Measurements from ENCODE around the gene TNC.

TNC gene

GRCh38 chr9:115042781-115043509 is 75.0 kb downstream of the TNC start:
- DNase-seq: no peak

- DNase-seq: no peak
Measured at GRCh38 chr9:115039516-115040120, 78.3 kb downstream of the TNC start.

- DNase-seq: no peak
Measured at GRCh38 chr9:115038178-115038577, 79.8 kb downstream of the TNC start.

- DNase-seq: no peak
Measured at GRCh38 chr9:115036691-115037090, 81.3 kb downstream of the TNC start.

GRCh38 chr9:115035841-115036612 is 81.9 kb downstream of the TNC start:
- no peak for DNase-seq

GRCh38 chr9:115034801-115035200 is 83.2 kb downstream of the TNC start:
- DNase-seq: no peak

- DNase-seq: no peak
Measured at GRCh38 chr9:115033800-115034199, 84.2 kb downstream of the TNC start.

GRCh38 chr9:115032296-115032695 is 85.7 kb downstream of the TNC start:
- no peak for DNase-seq

- DNase-seq: no peak
Measured at GRCh38 chr9:115030006-115030405, 88.0 kb downstream of the TNC start.

- DNase-seq: no peak
Measured at GRCh38 chr9:115025721-115026120, 92.2 kb downstream of the TNC start.

- DNase-seq: no peak
Measured at GRCh38 chr9:115024925-115025535, 92.9 kb downstream of the TNC start.

- DNase-seq: no peak
Measured at GRCh38 chr9:115022760-115023434, 95.1 kb downstream of the TNC start.

- DNase-seq: no peak
Measured at GRCh38 chr9:115018547-115019435, 99.2 kb downstream of the TNC start.

GRCh38 chr9:115016344-115016743 is 101.6 kb downstream of the TNC start:
- no peak for DNase-seq

- DNase-seq: no peak
Measured at GRCh38 chr9:115015018-115015635, 102.8 kb downstream of the TNC start.

- no peak for DNase-seq
Measured at GRCh38 chr9:115014438-115014837, 103.5 kb downstream of the TNC start.

GRCh38 chr9:115013998-115014397 is 104.0 kb downstream of the TNC start:
- no peak for DNase-seq

- DNase-seq: no peak
Measured at GRCh38 chr9:115012486-115012885, 105.5 kb downstream of the TNC start.

GRCh38 chr9:115010874-115011273 is 107.1 kb downstream of the TNC start:
- DNase-seq: no peak

GRCh38 chr9:115008536-115009270 is 109.3 kb downstream of the TNC start:
- no peak for DNase-seq

- DNase-seq: no peak
Measured at GRCh38 chr9:115006660-115007059, 111.3 kb downstream of the TNC start.

Data from NCI-H1436 treated with DMSO at 0.1 percent for 48 hours (cell line).